Measurements from ENCODE around the gene PNMA8A. TPM values are rescaled to one million over a fixed set of nuclear protein-coding genes. Genes with fewer than 3 reads are reported as not detected.

Gene PNMA8A
- total RNA-seq, 1 experiment from 2014 or later = not detected

DNA sequence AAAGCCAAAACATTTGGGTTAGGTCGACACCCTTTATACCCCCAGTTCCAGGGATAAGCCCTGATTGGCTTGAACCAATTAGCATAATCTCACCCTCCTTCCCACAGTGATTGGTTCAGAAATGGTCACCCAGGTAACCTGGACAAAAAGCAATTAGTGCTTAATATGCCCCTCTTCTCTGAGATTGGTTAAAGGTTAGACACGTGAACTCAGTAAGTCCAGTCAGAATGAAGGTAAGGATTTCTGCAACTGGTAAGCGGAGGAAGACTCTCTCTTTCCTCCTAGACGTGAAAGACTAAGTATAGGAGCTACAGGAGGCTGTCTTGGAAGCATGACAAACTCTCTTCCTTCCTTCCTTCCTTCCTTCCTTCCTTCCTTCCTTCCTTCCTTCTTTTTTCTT lies 41.4 kb downstream of the PNMA8A start:
- no peak for ATAC-seq
- intact Hi-C loops (cut with micrococcal nuclease) = no loop called here
- no peaks in the 10 kb centered on the region for H3K79me2 ChIP-seq (ENCODE audit: insufficient read depth, low read length)
- H3K4me2 ChIP-seq (ENCODE audit: low read length) = no peak overlapping the region
- no peaks in the 10 kb centered on the region for H3K9me2 ChIP-seq (ENCODE audit: insufficient read depth)
- POLR2A ChIA-PET = no interaction called here
- CTCF ChIA-PET = no interaction called here
- no peaks in the 10 kb centered on the region for H4K20me1 ChIP-seq (ENCODE audit: insufficient read depth)
- RAD21 ChIA-PET (ENCODE audit: low non-redundant PET in 1 of 2, low total read pairs in 2 of 2, uncharacterized antibody in 2 of 2, unreplicated experiment in 2 of 2) = no interaction called here
- DNase-seq (ENCODE audit: low read depth, low spot score) = no peak
- H3K9me3 ChIP-seq (ENCODE audit: control insufficient read depth in 1 of 2, insufficient read depth in 1 of 2, low read depth in 1 of 2, low read length in 2 of 2) = no peaks in the 10 kb centered on the region
- no peak overlapping the region for H3K27ac ChIP-seq (ENCODE audit: low read depth, low read length)
- no TSS peak for BruUV-seq (replicated peaks)
- H3K4me3 ChIP-seq (replicated peaks in 1 of 2; ENCODE audit: low read depth in 1 of 2, low read length in 2 of 2) = no peak overlapping the region
- H2AFZ ChIP-seq (ENCODE audit: low read depth, low read length, poor library complexity, severe bottlenecking) = no peak overlapping the region
- H3K9ac ChIP-seq (ENCODE audit: low read length) = no peak overlapping the region
- no peaks in the 10 kb centered on the region for H3K27me3 ChIP-seq (ENCODE audit: insufficient read depth, low read length)
- no peak for TF ChIP-seq ZFX (IDR thresholded peaks at IDR 0.05)
- TF ChIP-seq MAX (IDR thresholded peaks at IDR 0.05) = no peak
- TF ChIP-seq EGR1 (IDR thresholded peaks at IDR 0.05; ENCODE audit: low read depth) = no peak
- no peak for TF ChIP-seq JUND (IDR thresholded peaks at IDR 0.05)
- TF ChIP-seq CEBPB (IDR thresholded peaks at IDR 0.05; ENCODE audit: low read depth) = no peak
- TF ChIP-seq EZH2 (IDR thresholded peaks at IDR 0.05) = no peak
- TF ChIP-seq ELF1 (IDR thresholded peaks at IDR 0.05; ENCODE audit: borderline replicate concordance, low read depth) = no peak
- TF ChIP-seq ZBTB33 (IDR thresholded peaks at IDR 0.05; ENCODE audit: extremely low read depth, insufficient replicate concordance, low read length) = no peak
- no peak for TF ChIP-seq SIN3A (IDR thresholded peaks at IDR 0.05; ENCODE audit: low read depth)
- TF ChIP-seq POLR2AphosphoS5 (IDR thresholded peaks at IDR 0.05; ENCODE audit: low read depth, low read length) = no peak
- no peaks in the 10 kb centered on the region for H3K4me1 ChIP-seq (ENCODE audit: control insufficient read depth in 1 of 2, insufficient read depth in 2 of 2, low read length in 2 of 2)
- H3K36me3 ChIP-seq (ENCODE audit: control insufficient read depth in 1 of 2, insufficient read depth in 2 of 2, low read length in 2 of 2) = no peaks in the 10 kb centered on the region
